GM15510 (cell line): Measurements from ENCODE around the gene HTRA3.

Experiments used
- POLR2A ChIP-seq: IDR thresholded peaks from 3 replicates; pipeline ENCODE4 v1.6.1; 2011; ENCODE audit warnings: borderline replicate concordance; ENCODE audit not compliant: insufficient read length; ENCODE audit errors: extremely low read depth

HTRA3 gene

GRCh38 chr4:8251110-8251883 lies 18.3 kb upstream of the HTRA3 start:
- TF ChIP-seq POLR2A: no peak

- no peak for TF ChIP-seq POLR2A
Observed at GRCh38 chr4:8252301-8253173, 17.0 kb upstream of the HTRA3 start.

GRCh38 chr4:8254076-8254475 lies 15.5 kb upstream of the HTRA3 start:
- TF ChIP-seq POLR2A: no peak

- no peak for TF ChIP-seq POLR2A
Observed at GRCh38 chr4:8255698-8256441, 13.7 kb upstream of the HTRA3 start.

GRCh38 chr4:8257854-8258253 lies 11.7 kb upstream of the HTRA3 start:
- no peak for TF ChIP-seq POLR2A

DNA sequence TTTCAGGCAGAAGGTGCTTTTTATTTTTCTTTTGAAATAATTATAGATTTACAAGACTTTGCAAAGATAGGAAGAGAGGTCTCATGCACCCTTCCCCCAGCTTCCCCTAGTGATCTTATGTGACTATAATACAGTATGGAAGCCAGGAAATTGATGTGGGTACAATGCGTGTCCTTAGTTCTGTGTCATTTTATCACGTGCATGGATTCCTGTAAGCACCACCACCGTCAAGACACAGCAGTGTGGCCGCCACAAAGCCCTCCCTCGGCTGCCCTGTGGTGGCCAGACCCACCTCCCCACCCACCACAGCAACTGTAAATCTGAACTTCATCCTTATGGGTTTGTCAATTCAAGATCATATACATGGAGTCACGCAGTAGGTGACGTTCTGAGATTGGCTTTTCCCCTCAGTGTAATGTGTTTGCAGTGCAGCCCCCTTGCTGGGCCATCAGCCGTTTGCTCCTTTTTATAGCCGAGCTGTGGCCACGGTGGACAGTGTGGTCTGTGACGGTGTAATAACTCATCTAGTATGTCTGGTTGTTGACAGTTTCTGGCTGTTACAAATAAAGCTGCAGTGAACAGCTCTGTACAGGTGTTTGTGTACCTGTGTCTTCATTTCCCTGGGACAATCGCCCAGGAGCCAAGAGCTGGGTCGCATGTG lies 10.9 kb upstream of the HTRA3 start:
- TF ChIP-seq POLR2A: no peak

GRCh38 chr4:8259743-8260430 lies 9.7 kb upstream of the HTRA3 start:
- no peak for TF ChIP-seq POLR2A

GRCh38 chr4:8260656-8261111 lies 8.9 kb upstream of the HTRA3 start:
- TF ChIP-seq POLR2A: no peak

DNA sequence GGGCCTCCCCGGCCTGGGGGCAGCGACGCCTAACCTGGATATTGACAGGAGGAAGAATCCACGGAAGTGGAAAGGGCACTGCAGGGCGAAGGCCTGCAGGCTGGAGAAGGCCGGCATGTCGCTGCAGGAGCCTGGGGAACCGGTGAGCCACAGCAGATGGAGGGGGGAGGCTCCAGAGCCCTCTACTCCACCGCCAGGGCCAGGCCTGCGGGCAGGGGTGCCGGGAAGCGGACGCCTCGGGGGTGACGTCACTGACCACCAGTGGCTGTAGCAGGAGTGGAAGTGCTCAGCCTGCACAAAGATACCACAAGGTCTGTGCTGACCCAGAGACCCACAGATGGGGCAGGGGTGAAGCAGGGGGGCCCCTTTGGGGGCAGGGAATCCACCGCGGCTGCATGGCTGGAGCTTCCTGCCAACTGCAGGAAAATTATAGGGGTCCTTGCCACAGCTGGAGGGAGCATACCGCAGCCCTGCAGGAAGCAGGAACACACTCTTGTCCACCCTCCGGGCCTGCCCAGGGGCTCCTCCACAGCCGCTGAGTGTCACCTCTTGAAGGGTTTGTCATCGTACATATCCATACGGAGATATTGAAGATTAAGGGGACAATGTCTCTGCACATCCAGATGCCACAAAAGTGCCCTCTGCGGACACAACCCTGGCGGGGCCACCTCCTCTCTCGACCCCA lies 7.6 kb upstream of the HTRA3 start:
- TF ChIP-seq POLR2A: no peak

GRCh38 chr4:8262637-8263322 lies 6.8 kb upstream of the HTRA3 start:
- no peak for TF ChIP-seq POLR2A

DNA sequence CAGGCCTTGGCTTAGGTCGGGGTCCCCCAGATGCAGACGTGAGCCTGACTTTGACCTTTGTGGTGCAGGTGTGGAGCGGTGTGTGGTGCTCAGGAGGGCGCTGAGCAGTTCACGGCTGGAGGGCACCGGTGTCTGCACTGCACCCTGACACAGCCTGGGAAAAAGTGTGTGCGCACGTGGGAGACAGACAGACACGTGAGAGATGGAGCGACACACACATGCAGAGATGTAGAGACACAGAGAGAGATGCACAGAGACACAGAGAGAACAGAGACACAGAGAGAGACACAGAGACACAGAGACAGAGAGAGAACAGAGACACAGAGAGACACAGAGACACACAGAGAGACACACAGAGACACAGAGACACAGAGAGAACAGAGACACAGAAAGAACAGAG lies 6.2 kb upstream of the HTRA3 start:
- no peak for TF ChIP-seq POLR2A

DNA sequence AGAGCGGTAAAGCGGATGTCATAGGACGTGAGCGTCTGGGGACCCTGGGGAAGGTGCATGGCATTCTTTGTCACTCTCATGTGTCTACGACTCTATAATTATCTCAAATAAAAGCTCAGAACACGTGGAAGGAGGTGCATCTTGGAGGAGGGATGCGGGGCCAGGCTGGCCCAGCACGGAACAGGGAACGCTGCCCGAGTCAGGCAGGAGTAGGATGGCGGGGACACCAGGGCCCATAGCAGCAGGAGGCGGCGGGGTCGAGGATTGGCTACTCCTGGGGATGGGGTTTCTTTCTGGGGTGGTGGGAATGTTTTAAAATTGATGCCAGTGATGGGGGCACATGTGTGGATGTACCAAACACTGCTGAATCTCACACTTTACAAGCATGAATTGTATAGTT lies 5.4 kb upstream of the HTRA3 start:
- TF ChIP-seq POLR2A: no peak
